Tracheal epithelial cell (primary cell): ENCODE measurements around the gene NLRP14. TPM values are rescaled to one million over a fixed set of nuclear protein-coding genes. Genes with fewer than 3 reads are reported as not detected.

Experiments
- total RNA-seq: library from RNA; depleted of rRNA; stranded (reverse); fragments of >200 nt; gene quantifications from 2 replicates; pipeline ENCODE4 v1.2.1, GENCODE V29; 2014

Gene NLRP14, protein sequence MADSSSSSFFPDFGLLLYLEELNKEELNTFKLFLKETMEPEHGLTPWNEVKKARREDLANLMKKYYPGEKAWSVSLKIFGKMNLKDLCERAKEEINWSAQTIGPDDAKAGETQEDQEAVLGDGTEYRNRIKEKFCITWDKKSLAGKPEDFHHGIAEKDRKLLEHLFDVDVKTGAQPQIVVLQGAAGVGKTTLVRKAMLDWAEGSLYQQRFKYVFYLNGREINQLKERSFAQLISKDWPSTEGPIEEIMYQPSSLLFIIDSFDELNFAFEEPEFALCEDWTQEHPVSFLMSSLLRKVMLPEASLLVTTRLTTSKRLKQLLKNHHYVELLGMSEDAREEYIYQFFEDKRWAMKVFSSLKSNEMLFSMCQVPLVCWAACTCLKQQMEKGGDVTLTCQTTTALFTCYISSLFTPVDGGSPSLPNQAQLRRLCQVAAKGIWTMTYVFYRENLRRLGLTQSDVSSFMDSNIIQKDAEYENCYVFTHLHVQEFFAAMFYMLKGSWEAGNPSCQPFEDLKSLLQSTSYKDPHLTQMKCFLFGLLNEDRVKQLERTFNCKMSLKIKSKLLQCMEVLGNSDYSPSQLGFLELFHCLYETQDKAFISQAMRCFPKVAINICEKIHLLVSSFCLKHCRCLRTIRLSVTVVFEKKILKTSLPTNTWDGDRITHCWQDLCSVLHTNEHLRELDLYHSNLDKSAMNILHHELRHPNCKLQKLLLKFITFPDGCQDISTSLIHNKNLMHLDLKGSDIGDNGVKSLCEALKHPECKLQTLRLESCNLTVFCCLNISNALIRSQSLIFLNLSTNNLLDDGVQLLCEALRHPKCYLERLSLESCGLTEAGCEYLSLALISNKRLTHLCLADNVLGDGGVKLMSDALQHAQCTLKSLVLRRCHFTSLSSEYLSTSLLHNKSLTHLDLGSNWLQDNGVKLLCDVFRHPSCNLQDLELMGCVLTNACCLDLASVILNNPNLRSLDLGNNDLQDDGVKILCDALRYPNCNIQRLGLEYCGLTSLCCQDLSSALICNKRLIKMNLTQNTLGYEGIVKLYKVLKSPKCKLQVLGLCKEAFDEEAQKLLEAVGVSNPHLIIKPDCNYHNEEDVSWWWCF
- 0.24 TPM in 1 of 2 replicates, not detected in the other for total RNA-seq

DNA sequence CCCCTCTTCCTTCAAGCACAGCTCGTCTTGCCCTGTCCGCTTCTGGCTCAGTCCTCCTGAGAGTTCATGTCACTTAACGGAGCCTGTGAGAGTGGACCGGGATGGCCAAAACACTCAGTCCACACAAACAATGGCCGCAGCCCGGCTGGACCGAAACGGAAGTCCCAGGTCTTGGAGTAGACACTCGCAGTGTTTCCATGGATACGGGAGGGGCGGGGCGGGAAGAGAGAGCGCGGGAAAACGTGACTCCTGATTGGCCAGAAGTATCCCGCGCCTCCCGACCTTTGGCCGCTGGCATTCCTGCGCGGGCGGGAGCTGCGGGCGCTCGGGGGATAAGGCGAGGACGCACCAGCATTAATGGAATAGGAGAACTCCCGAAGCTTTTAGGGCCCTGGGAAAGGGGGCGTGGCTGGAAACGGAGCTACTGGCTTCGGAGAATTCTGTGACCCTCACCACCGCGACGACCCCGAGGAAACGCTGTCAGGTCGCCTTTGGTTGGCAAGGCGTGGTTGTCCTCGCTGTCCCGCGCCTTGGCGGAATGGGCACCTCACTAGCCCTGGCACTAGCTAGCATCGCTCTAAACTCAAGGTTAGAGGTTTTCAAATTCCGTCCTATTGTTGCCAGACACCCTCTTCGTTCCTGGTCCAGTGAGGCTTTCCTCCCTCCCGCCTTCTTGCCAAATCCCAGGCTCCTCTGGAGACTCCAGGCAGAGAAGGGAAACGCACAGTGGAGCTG, at the start of gene NLRP14, which contains the start of gene ZNF214:
TSS of gene NLRP14 (plus strand) at position 297 of the 735 bp plus-strand sequence. CDS start 18,108 bp downstream, outside the sequence.
TSS of gene ZNF214 (minus strand) at position 164 of the 735 bp plus-strand sequence. CDS start 17,511 bp downstream, outside the sequence.

DNA sequence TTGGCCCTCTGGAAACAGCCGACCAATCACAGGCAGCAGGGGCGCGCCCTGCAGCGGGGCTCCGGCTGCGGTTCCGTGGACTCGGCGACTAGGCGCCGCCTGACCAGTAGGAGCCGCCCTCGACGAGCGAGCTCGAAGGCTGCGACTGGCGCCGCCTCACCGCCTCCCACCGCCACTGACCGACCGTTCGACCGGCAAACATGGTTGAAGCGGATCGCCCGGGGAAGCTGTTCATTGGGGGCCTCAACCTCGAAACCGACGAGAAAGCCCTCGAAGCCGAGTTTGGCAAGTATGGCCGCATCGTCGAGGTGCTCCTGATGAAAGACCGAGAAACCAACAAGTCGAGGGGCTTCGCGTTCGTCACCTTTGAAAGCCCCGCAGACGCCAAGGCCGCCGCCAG, 68.6 kb downstream of the NLRP14 start, which contains the start of gene RBMXL2:
TSS of gene RBMXL2 (plus strand) at position 78 of the 400 bp plus-strand sequence. CDS start at position 201, 123 bp downstream.

Other genes with a start within 250 kb of the NLRP14 start
- gene OR2AG2, start 248.5 kb upstream of the NLRP14 start, total RNA-seq, result under 0.01 TPM in 2 replicates
- gene OR2AG1, start 237.5 kb upstream of the NLRP14 start, total RNA-seq, result not detected in 2 replicates
- gene OR6A2, start 220.8 kb upstream of the NLRP14 start, total RNA-seq, result under 0.01 TPM in 2 replicates
- gene OR10A5, start 174.8 kb upstream of the NLRP14 start, total RNA-seq, result not detected in 2 replicates
- gene OR10A2, start 157.4 kb upstream of the NLRP14 start, total RNA-seq, result under 0.01 TPM in 1 of 2 replicates, not detected in the other
- not detected in 2 replicates for gene OR10A4, start 143.9 kb upstream of the NLRP14 start, total RNA-seq
- gene OR2D2, start 128.0 kb upstream of the NLRP14 start, total RNA-seq, result not detected in 2 replicates
- gene OR2D3, start 99.5 kb upstream of the NLRP14 start, total RNA-seq, result not detected in 2 replicates
- gene ZNF215, start 94.1 kb upstream of the NLRP14 start, total RNA-seq, result 3.8 and 4.3 TPM in 2 replicates
- gene ZNF214, start 133 bp upstream of the NLRP14 start, total RNA-seq, result 0.24 and 0.85 TPM in 2 replicates
- gene RBMXL2, start 68.5 kb downstream of the NLRP14 start, total RNA-seq, result under 0.01 TPM in 1 of 2 replicates, not detected in the other
- gene SYT9, start 231.4 kb downstream of the NLRP14 start, total RNA-seq, result not detected in 2 replicates